Type B pancreatic cell (in vitro differentiated cells): ENCODE data around the gene DTNB. TPM values are rescaled to one million over a fixed set of nuclear protein-coding genes. Genes with fewer than 3 reads are reported as not detected.

Experiments used
- DNase-seq: peaks from one replicate; pipeline ENCODE4 v3.0.0; 2021; ENCODE audit warnings: mixed read lengths; ENCODE audit not compliant: unreplicated experiment; ENCODE audit errors: extremely low spot score
- H3K27ac Mint-ChIP-seq: 2 replicates; pipeline ENCODE4 v1.8.0; 2021; ENCODE audit warnings: mild to moderate bottlenecking, mixed read lengths
- H3K27me3 Mint-ChIP-seq: 2 replicates; pipeline ENCODE4 v1.8.0; 2021; ENCODE audit warnings: mixed read lengths
- H3K36me3 Mint-ChIP-seq: 2 replicates; pipeline ENCODE4 v1.8.0; 2021; ENCODE audit warnings: mixed read lengths
- H3K4me1 Mint-ChIP-seq: one replicate; pipeline ENCODE4 v1.8.0; 2021; ENCODE audit warnings: mixed read lengths; ENCODE audit not compliant: unreplicated experiment
- H3K4me3 Mint-ChIP-seq: 2 replicates; pipeline ENCODE4 v1.8.0; 2021; ENCODE audit warnings: mild to moderate bottlenecking, mixed read lengths
- H3K9me3 Mint-ChIP-seq: 2 replicates; pipeline ENCODE4 v1.8.0; 2021; ENCODE audit warnings: mixed read lengths
- total RNA-seq: library from RNA; stranded (reverse); gene quantifications from 2 replicates; pipeline ENCODE4 v1.2.1, GENCODE V29; 2021; ENCODE audit warnings: low replicate concordance
- TF ChIP-seq, protein P1 (sequence below): fragments of 200-600 bp; sonication (generic); conservative IDR thresholded peaks from 2 replicates; pipeline ENCODE4 v1.5.0; 2021; ENCODE audit warnings: antibody characterized with exemption, mild to moderate bottlenecking

DTNB gene
- total RNA-seq, 1 donor from 2014 or later: 28.6 TPM

DNA sequence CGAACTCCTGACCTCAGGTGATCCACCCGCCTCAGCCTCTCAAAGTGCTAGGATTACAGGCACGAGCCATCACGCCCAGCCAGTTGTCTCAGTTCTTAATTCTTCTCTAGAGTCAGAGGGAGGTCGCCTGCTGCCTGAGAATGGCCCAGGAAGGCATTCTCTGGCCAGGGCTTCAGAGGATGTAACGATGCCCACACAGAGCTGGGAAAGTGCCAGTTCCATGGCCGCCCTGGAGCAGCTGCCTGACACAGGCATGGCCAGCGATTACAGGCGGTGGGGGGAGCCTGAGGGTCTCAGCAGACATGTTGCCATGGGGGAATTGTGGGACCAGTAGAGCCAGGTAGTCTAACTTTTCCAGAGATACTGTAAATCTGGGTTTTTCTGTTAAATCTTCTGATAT lies 306.1 kb downstream of the DTNB start:
- no peak overlapping the region for H3K27ac Mint-ChIP-seq
- H3K4me3 Mint-ChIP-seq: no peak overlapping the region
- peaks cover 3% of the 10 kb centered on the region for H3K27me3 Mint-ChIP-seq
- no peak for DNase-seq
- no peaks in the 10 kb centered on the region for H3K36me3 Mint-ChIP-seq
- peaks cover 22% of the 10 kb centered on the region for H3K4me1 Mint-ChIP-seq
- TF ChIP-seq, protein P1, sequence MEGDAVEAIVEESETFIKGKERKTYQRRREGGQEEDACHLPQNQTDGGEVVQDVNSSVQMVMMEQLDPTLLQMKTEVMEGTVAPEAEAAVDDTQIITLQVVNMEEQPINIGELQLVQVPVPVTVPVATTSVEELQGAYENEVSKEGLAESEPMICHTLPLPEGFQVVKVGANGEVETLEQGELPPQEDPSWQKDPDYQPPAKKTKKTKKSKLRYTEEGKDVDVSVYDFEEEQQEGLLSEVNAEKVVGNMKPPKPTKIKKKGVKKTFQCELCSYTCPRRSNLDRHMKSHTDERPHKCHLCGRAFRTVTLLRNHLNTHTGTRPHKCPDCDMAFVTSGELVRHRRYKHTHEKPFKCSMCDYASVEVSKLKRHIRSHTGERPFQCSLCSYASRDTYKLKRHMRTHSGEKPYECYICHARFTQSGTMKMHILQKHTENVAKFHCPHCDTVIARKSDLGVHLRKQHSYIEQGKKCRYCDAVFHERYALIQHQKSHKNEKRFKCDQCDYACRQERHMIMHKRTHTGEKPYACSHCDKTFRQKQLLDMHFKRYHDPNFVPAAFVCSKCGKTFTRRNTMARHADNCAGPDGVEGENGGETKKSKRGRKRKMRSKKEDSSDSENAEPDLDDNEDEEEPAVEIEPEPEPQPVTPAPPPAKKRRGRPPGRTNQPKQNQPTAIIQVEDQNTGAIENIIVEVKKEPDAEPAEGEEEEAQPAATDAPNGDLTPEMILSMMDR: no peak
- H3K9me3 Mint-ChIP-seq: no peaks in the 10 kb centered on the region

DNA sequence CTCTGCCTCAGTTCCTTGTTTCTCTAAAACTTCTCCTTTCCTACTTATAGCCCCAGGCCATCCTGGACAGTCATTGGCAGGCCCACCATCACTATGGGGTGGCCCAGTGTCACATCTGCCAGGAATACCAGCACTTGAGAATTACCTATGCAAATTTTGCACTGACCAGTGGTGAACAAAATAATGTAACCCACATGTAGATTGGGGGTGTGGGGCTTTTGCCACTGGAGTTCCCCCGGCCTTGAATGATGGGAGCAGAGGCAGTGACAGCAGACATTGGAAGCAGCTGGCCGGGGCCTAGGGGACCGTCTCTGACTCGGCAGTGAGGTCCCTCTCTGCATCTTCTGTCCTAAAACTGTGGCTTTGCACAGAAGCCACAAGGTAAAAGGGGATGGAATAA lies 306.7 kb downstream of the DTNB start:
- TF ChIP-seq, protein P1: no peak
- Mint-ChIP-seq H3K36me3 (no peaks in the 10 kb centered on the region), H3K27me3 (peaks cover 3% of the 10 kb centered on the region), H3K4me3 (no peak overlapping the region), H3K27ac (no peak overlapping the region), H3K9me3 (no peaks in the 10 kb centered on the region), H3K4me1 (peaks cover 28% of the 10 kb centered on the region)
- no peak for DNase-seq

DNA sequence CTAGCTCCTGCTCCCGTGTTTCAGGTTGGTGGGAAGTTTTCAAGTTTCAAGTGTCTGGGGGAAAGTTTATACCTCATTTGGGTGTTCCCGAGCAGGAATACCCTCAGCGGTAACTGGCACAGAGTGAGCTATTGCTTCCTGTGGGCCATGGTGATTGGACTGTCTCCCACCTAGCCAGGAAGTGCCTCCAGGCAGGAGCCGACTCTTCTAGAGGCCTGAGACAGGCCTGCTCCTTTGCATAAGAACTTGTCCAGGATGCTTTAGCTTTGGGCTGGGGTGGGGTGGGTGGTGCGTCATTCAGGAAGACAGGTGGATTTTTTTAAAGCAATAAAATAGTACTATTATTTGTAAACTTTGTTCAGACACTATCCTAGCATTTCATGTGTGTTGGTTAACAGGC lies 308.1 kb downstream of the DTNB start:
- Mint-ChIP-seq H3K9me3 (no peaks in the 10 kb centered on the region), H3K27ac (no peak overlapping the region), H3K27me3 (peaks cover 3% of the 10 kb centered on the region), H3K4me1 (peaks cover 22% of the 10 kb centered on the region), H3K4me3 (no peak overlapping the region), H3K36me3 (no peaks in the 10 kb centered on the region)
- no peak for DNase-seq
- TF ChIP-seq, protein P1: no peak

DNA sequence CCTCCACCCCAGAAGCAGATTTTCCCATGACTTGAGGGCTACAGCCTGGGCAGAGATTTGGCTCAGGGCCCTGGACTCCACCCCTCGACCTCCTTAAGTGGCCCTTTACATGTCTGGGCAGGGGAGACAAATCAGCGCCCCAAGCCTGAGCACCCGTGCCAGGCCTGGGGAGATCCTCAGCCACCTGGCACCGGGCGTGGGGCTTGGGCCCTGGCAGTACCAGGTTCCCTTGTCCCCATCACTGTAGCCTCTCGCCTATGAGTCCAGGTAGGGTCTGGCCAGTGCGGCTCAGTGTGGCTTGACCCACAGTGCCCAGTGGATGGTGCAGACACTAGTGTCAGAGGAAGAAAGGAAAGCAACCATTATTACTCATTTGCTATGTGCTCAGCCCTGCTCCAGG lies 309.6 kb downstream of the DTNB start:
- no peak overlapping the region for H3K27ac Mint-ChIP-seq
- TF ChIP-seq, protein P1: no peak
- peaks cover 15% of the 10 kb centered on the region for H3K4me1 Mint-ChIP-seq
- H3K9me3 Mint-ChIP-seq: no peaks in the 10 kb centered on the region
- peaks cover 3% of the 10 kb centered on the region for H3K27me3 Mint-ChIP-seq
- H3K36me3 Mint-ChIP-seq: no peaks in the 10 kb centered on the region
- no peak overlapping the region for H3K4me3 Mint-ChIP-seq
- DNase-seq: no peak

DNA sequence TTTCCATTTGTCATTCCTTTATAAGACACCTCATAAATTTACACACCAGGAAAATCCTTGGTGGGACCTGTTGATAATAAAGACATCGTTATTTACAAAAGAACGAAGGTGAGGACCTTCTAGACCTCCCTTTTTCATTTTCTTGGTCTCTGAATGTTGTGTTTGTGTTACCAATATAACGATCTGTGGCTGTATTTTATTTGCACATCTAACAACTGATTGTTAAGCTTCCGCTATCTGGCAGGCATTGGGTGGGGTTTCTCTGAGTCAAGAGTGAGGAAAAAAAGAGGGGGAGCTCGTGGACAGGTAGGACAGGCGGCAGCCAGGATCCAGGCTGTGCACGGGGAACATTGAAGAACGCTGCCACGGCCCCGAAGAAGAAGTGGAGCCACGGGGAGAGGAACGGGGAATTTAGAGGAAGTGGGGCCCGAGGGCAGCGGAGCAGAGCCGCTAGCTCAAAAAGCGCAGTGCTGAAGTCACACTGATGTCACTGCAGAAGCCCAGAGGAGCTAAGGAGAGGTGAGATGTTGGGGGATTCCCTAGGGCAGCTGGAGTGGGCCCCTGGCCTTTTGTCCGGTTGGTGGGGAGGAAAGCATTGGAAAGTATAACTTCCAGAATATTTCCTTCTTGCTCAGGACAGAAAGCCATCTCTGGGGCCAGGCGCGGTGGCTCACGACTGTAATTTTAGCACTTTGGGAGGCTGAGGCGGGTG lies 310.8 kb downstream of the DTNB start:
- peak overlapping the region; percentile 65 for H3K4me3 Mint-ChIP-seq
- no peak for DNase-seq
- H3K27me3 Mint-ChIP-seq: peaks cover 3% of the 10 kb centered on the region
- TF ChIP-seq, protein P1: no peak
- no peaks in the 10 kb centered on the region for H3K9me3 Mint-ChIP-seq
- H3K36me3 Mint-ChIP-seq: no peaks in the 10 kb centered on the region
- H3K27ac Mint-ChIP-seq: peak overlapping the region; percentile 7
- H3K4me1 Mint-ChIP-seq: peaks cover 11% of the 10 kb centered on the region
